ENCODE data around the gene TSPAN14.
A peak's percentile ranks its signal among the peaks of the same experiment; 100 is the strongest.

Gene TSPAN14

GRCh38 chr10:80464557-80465450, 10.7 kb downstream of the TSPAN14 start:
- TF ChIP-seq REST (IDR thresholded peaks at IDR 0.05; ENCODE audit: insufficient replicate concordance, low read depth) = no peak
- TF ChIP-seq CTCF (IDR thresholded peaks at IDR 0.05; ENCODE audit: insufficient read depth, low read length) = no peak
- TF ChIP-seq GABPA (IDR thresholded peaks at IDR 0.05; ENCODE audit: low read depth) = no peak
- no peak for TF ChIP-seq POLR2AphosphoS5 (IDR thresholded peaks at IDR 0.05; ENCODE audit: low read depth)
- no peak for TF ChIP-seq SPI1 (IDR thresholded peaks at IDR 0.05; ENCODE audit: borderline replicate concordance, low read depth)
- H3K4me3 ChIP-seq (replicated peaks; ENCODE audit: insufficient read depth, low read length) = no peak overlapping the region
- H3K27me3 ChIP-seq (ENCODE audit: insufficient read depth, poor library complexity, severe bottlenecking) = no peaks in the 10 kb centered on the region
- H3K27ac ChIP-seq (replicated peaks) = peak overlapping the region; percentile 38
- DNase-seq (ENCODE audit: low read depth in 1 of 2, low spot score in 1 of 2) = no peak

- Histone ChIP-seq H3K27me3 (ENCODE audit: insufficient read depth, poor library complexity, severe bottlenecking) (no peaks in the 10 kb centered on the region), H3K27ac (replicated peaks) (peak overlapping the region; percentile 38), H3K4me3 (replicated peaks; ENCODE audit: insufficient read depth, low read length) (no peak overlapping the region)
- DNase-seq (ENCODE audit: low read depth in 1 of 2, low spot score in 1 of 2) = no peak
- TF ChIP-seq GABPA (IDR thresholded peaks at IDR 0.05; ENCODE audit: low read depth) (no peak), CTCF (IDR thresholded peaks at IDR 0.05; ENCODE audit: insufficient read depth, low read length) (no peak), POLR2AphosphoS5 (IDR thresholded peaks at IDR 0.05; ENCODE audit: low read depth) (no peak), SPI1 (IDR thresholded peaks at IDR 0.05; ENCODE audit: borderline replicate concordance, low read depth) (no peak), REST (IDR thresholded peaks at IDR 0.05; ENCODE audit: insufficient replicate concordance, low read depth) (no peak)
Observed at GRCh38 chr10:80465451-80465835, 11.3 kb downstream of the TSPAN14 start.

GRCh38 chr10:80465839-80466590, 11.9 kb downstream of the TSPAN14 start:
- H3K4me3 ChIP-seq (replicated peaks; ENCODE audit: insufficient read depth, low read length) = no peak overlapping the region
- H3K27ac ChIP-seq (replicated peaks) = peak overlapping the region; percentile 58
- no peaks in the 10 kb centered on the region for H3K27me3 ChIP-seq (ENCODE audit: insufficient read depth, poor library complexity, severe bottlenecking)
- no peak for DNase-seq (ENCODE audit: low read depth in 1 of 2, low spot score in 1 of 2)
- TF ChIP-seq POLR2AphosphoS5 (IDR thresholded peaks at IDR 0.05; ENCODE audit: low read depth) (no peak), CTCF (IDR thresholded peaks at IDR 0.05; ENCODE audit: insufficient read depth, low read length) (no peak), GABPA (IDR thresholded peaks at IDR 0.05; ENCODE audit: low read depth) (no peak), REST (IDR thresholded peaks at IDR 0.05; ENCODE audit: insufficient replicate concordance, low read depth) (no peak), SPI1 (IDR thresholded peaks at IDR 0.05; ENCODE audit: borderline replicate concordance, low read depth) (no peak)

All from HL-60 (cell line).